COR-L47 (cell line): ENCODE measurements around the gene RASA3.
A peak's percentile ranks its signal among the peaks of the same experiment; 100 is the strongest.
"Not testable (repeated sequence)": the region's sequence is repeated elsewhere in the genome, so short reads cannot be mapped to it uniquely, and the experiment has no call there.

Source experiments
- DNase-seq: peaks from one replicate; lab custom pipeline; 2025; lab: John Stamatoyannopoulos, UW

RASA3 gene

DNA sequence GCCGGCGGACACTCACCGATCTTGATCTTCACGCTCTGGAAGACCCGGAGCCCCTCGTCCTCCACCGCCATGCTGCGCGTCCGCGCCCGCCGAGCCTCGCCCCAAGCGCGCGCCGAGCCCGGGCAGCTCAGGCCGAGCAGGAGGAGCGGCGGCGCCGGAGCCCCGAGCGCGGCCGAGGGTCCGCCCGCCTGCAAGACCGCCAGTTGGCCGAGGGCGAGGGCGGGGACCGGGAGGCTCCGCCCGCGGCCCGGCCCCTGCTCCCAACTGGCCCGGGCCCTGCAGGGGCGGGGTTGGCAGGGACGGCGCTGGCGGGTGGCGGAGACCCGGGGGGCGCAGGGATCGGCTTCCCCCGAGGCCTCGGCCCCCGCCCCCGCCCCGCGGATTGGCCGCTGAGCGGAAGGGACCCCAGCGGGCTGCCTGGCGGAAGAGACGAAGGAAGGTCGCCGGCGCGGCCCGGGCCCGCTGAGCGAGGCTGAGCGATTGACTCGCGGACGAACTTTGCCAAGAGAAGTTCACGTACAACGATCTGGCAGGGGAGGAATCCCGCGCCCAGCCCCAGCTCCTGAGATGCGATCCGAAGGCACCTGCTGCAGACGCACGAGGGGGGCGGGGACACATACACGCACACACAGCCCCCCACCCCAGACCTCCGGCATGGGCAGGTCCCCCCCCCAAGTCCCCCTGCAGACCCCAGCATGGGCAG lies at the start of gene RASA3:
TSS of gene RASA3 (minus strand) at position 205 of the 703 bp plus-strand sequence. CDS start at position 71, 134 bp downstream.
- peak; percentile 76 for DNase-seq

DNA sequence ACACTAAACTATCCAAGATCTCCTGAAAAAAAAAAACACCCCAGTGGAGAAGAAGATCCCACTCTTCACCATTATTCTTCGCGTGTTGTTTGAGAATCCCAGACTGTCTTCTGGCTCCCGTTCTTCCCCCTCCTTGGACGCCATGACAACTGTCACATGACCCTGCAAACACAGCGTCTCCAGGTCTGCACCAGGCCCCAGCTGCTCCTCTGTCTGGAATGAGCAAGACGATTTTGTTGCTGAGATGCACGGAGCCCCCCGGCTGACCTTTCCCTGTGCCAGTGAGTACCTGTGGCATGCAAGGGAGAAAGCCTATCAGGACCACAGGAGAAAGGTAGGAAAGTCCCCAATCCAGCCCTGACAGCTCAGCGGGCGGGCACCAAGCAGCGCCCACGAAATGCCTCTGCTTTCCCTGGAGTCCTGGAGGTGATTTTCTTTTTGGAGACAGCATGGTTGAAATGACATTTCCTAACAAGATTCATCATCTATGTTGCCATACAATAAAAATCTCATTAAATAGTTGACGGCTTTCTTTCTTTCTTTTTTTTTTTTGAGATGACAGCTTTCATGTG lies 46.8 kb upstream of the RASA3 start, which contains the start of gene CFAP97D2:
TSS of gene CFAP97D2 (plus strand) at position 171 of the 572 bp plus-strand sequence. CDS start at position 245, 74 bp downstream.
- no peak for DNase-seq

DNA sequence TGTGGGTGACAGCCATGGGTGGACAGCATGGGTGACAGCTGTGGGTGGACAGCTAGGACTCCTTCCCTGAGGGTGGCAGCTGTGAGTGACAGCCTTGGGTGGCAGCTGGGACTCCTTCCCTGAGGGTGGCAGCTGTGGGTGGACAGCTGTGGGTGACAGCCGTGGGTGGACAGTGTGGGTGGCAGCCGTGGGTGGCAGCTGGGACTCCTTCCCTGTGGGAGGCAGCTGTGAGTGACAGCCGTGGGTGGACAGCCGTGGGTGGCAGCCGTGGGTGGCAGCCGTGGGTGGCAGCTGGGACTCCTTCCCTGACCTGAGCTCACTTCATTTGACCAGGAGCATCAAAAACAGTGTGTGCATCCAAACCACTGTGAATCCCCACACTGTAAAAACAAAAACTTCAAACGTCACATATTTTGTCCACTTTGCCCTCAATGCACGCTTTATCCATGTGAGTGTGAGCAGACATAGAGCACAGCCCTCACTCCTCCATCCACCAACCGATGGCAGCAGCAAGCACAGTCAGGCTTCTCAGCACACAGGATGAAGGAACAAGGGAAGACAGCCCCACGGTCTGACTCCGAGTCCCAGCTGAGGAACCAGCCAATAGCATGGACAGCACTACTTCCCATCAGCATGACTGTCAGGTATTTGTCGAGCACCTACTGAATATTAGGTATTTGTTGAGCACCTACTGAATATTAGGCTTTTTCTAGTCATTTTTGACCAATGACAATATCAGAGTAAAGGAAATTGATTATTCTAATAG lies 45.0 kb upstream of the RASA3 start:
- no peak for DNase-seq

GRCh38 chr13:114176359-114176902 lies 44.0 kb upstream of the RASA3 start:
- not testable (repeated sequence) for DNase-seq

- DNase-seq: no peak
Observed at GRCh38 chr13:114174529-114174961, 42.1 kb upstream of the RASA3 start.

DNA sequence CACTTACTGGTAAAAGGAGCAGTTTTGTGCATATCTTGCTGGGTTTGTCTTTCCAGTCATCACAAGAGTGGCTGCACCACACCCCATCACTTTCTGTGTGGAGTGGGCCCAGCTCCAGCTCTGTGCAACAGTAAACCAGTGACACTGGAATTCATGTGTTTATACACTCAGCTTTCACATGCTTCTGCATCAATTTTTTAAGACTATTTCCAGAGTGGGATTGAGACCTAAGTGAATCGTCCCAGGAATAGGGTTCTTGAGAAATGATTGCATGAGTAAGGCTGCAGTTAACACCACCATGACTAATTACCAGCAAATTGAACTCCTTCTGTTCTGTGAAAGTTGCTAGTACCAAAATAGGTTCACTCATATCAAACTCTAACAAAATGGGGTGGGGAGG lies 41.3 kb upstream of the RASA3 start:
- DNase-seq: no peak

DNA sequence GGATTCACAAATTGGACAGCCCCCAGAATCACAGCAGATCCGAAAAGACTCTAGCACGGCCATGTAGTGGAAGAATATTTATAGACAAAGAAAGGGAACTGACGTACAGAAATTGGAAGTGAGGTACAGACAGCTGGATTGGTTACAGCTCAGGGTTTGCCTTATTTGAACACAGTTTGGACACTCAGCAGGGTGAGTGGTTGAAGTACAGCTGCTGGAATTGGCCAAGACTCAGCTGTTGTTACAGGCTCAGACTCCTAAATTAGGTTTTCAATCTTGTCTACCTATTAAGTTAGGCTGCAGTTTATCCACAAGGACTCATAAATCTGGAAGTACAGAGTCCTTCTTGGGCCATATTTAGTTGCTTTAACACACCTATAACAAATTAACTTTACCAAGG lies 40.8 kb upstream of the RASA3 start:
- DNase-seq: no peak

- DNase-seq: no peak
Observed at GRCh38 chr13:114167885-114168284, 35.5 kb upstream of the RASA3 start.

DNA sequence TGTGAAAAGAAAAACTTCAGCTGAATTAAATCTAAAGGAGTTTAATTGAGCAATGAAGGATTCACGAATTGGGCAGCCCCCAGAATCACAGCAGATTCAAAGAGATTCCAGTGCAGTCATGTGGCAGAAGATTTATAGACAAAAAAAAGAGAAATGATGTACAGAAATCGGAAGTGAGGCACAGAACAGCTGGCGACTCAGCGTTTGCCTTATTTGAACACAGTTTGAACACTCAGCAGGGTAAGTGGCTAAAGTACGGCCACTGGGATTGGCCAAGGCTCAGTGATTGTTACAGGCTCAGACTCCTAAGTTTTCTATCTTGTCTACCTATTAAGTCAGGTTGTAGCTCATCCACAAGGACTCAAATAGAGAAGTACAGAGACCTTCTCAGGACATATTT lies 35.0 kb upstream of the RASA3 start:
- no peak for DNase-seq

- no peak for DNase-seq
Observed at GRCh38 chr13:114166381-114167131, 34.1 kb upstream of the RASA3 start.

DNA sequence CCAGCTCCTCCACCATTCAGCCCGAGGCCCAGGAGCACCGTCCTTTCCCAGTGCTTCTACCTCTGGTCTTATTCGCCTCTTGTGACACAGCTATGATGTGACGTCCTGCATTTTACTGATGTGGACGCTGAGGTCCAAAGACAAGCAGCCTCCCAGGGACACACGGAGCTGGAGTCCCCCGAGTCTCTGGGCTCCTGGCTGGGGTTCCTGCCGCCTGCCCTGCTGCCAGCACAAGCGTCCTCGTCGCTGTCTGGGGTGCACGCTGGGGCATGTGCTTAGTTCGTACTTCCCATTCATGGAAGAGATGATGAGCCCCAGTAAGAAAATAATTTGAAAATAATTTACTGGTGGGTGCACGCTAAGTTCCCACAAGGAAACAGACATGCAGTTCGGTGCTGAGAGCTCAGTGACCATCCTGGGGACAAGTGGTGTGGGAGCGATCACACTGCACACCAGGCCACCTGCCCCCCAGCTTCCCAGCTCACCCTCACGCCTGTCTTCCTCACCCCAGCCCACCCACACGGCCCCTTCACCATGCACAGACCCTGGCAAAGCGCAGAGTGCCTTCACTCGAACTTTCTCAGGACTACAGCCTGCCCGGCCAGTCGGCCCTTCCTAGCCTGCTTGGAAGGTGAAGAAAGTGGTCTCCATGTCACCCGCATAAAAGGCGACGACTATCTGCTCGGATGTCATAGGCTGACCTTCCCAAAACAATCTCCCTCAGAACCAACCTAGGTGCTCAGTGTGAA lies 32.4 kb upstream of the RASA3 start:
- no peak for DNase-seq

- no peak for DNase-seq
Observed at GRCh38 chr13:114164053-114164452, 31.6 kb upstream of the RASA3 start.

DNA sequence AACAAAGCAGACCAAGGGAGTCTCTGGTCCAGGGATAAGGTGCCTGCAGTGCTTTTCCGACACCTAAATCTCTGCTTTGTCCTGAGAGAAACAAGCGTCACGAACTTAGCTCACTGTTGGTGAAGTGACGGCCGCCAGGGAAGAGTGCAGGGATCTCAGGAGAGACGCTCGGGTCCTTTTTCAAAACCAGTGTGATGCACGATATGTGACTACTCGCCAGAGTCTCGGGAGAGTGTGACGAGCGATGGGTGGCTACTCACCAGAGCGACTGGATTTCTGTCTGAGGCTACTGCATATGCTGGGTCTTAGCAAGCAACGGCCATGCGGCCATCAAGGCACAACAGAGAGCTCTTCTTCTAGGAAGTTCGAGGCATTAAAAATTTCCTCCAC lies 30.1 kb upstream of the RASA3 start:
- DNase-seq: no peak

DNA sequence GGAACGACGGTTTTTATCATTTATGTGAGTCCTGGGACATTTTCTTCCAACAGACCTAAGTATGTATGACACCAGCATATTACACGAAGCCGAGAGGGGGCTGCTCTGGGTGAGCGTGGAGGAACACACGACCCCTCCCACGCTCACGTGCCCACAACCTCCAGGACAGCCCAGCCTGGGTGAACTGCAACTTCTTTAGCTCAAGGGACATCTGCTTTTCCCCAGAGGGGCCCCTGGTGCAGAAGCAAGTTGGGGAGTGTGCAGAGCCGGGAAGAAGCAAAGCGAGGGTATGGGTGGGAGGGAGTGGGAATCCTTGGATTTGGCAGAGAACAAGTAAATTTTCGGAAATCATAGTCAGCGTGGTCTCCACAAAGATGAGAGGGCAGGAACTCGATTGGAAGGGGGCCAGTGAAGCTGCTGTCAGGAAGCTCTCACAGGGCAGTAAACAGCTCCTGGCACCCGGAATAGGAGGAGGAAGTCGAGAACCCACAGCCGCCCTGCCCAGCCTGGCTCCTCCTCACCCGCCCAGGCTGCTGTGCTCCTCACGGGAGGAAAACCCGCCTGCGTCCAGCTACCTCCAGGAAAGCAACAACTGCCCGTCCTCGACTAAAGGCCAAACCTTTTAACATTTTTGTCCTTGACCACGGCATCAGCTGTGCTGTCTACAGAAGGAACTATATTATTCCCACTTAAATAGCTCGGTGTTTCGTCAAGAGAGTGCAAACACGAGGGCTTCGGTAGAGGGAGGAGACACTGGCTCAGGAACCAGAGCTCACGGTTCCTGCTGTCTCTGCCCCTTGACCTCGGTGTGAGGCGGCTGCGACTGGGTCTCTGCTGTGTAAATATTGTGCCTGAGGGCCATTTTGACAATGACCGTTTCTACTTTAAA lies 29.5 kb upstream of the RASA3 start:
- DNase-seq: peak; percentile 37

DNA sequence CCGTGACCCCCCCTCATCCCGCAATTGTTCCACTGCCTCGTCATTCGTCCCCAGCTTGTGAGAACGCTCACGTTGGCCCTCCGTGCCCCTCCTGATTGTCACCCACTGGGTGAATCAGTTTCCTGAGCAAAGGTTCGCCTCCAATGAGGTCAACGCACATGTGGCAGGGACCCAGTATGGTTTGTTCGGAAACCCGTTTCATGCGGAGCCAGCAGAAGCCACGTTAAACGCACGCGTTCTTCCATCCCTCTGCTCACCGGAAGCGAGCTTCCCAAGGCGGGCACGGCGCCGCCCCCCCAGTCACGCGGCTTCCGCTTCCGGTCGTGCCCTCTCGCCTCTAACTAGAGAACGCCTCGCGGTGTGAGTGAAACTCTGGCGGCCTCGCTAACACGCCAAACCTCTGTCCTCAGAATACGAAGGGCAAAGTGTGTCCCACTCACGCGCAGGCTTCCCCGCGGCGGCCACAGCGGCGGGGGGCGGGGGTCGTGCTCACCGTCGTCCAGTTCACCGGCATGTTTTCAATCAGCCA lies 28.7 kb upstream of the RASA3 start:
- DNase-seq: no peak

- DNase-seq: not testable (repeated sequence)
Observed at GRCh38 chr13:114158869-114159666, 26.6 kb upstream of the RASA3 start.

DNA sequence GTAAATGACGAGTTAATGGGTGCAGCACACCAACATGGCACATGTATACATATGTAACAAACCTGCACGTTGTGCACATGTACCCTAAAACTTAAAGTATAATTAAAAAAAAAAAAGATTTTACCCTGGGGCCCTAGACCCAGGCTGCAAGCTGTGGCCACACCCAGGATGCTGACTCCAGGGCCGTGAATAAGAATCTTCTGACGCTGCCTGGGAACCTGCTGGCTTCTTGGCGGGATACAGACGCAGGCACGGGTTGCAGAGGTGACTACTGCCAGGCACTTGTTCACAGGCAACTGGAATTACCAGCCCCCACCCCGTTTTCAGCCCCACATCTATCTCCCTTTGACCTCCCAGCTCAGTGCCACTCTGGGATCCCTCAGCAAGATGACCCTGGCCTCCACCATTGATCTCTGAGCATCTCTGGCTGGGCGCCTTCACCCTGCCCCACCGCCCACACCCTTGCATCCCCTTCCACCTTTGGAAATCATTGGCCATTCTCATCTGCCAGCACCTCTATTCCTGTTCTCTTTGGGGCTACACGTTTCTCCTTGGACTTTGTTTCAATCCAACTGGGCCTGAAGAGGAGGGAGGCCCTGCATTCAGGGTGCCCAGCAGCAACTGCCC lies 25.6 kb upstream of the RASA3 start:
- DNase-seq: no peak
